Renal pelvis (tissue), 4 donors: Measurements from ENCODE around the gene DPF3. TPM values are rescaled to one million over a fixed set of nuclear protein-coding genes. Genes with fewer than 3 reads are reported as not detected.

Experiments used
- DNase-seq: peaks from one replicate; pipeline ENCODE4 v3.0.0-alpha.2; 2013
- polyA plus RNA-seq, 3 donors: library from polyadenylated mRNA; unstranded; fragments of 120-200 nt; gene quantifications; one replicate each; pipeline ENCODE4 v1.2.1, GENCODE V29; 2013; ENCODE audit not compliant: insufficient read length in 3 of 3

Gene DPF3
- polyA plus RNA-seq, 3 donors: 3.5 to 5.4 (median 3.6) TPM

DNA sequence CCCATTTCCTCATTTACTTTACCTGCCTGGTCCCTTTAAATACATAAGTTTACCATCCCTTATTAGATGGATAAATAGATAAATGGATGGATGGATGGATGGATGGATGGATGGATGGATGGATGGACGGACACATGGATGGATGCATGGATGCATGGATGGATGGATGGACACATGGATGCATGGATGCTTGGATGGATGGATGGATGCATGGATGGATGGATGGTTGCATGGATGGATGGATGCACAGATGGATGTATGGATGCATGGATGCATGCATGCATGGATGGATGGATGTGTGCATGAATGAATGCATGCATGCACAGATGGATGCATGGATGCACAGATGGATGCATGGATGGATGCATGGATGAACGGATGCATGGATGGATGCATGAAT is 93.6 kb downstream of the DPF3 start:
- DNase-seq: no peak

GRCh38 chr14:72796935-72797334 is 97.0 kb downstream of the DPF3 start:
- no peak for DNase-seq

GRCh38 chr14:72793156-72793939 is 100.6 kb downstream of the DPF3 start:
- no peak for DNase-seq

- no peak for DNase-seq
Observed at GRCh38 chr14:72792051-72792788, 101.7 kb downstream of the DPF3 start.

- no peak for DNase-seq
Observed at GRCh38 chr14:72790887-72791566, 102.9 kb downstream of the DPF3 start.

GRCh38 chr14:72788972-72789728 is 104.8 kb downstream of the DPF3 start:
- DNase-seq: no peak

GRCh38 chr14:72788255-72788654 is 105.6 kb downstream of the DPF3 start:
- DNase-seq: no peak

DNA sequence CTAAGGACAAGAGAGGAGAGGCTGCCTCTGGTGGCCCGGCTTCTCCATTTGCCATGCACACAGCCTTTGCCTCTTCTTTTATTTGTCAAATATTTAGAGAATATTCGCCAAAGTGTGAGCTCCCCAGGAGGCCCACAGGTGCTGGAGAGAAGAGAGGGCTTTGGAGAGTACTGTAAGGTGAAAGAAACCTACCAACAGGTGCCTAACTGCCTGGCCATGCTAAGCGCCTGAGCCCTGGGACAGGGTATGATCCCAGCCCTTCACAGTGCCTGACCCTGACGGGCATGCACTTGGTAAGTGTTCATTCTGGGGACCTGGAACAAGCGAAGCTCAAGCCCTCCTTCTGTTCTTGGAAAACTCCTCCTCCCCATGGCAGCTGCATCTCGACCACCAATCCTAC is 106.1 kb downstream of the DPF3 start:
- no peak for DNase-seq

- DNase-seq: no peak
Observed at GRCh38 chr14:72786378-72787350, 107.2 kb downstream of the DPF3 start.

- DNase-seq: no peak
Observed at GRCh38 chr14:72783741-72784140, 110.2 kb downstream of the DPF3 start.

GRCh38 chr14:72782817-72783216 is 111.1 kb downstream of the DPF3 start:
- DNase-seq: no peak

- no peak for DNase-seq
Observed at GRCh38 chr14:72781561-72782508, 112.1 kb downstream of the DPF3 start.

- no peak for DNase-seq
Observed at GRCh38 chr14:72780751-72781150, 113.2 kb downstream of the DPF3 start.

GRCh38 chr14:72779679-72780078 is 114.2 kb downstream of the DPF3 start:
- no peak for DNase-seq

GRCh38 chr14:72777636-72778035 is 116.3 kb downstream of the DPF3 start:
- no peak for DNase-seq

- DNase-seq: no peak
Observed at GRCh38 chr14:72776701-72777261, 117.1 kb downstream of the DPF3 start.

- no peak for DNase-seq
Observed at GRCh38 chr14:72775923-72776554, 117.9 kb downstream of the DPF3 start.

- no peak for DNase-seq
Observed at GRCh38 chr14:72774894-72775620, 118.8 kb downstream of the DPF3 start.
